SK-N-SH treated with all-trans-retinoic acid at 6 μM for 48 hours (cell line): ENCODE results near the gene MRPL44.

ENCODE experiments used
- ATAC-seq: fragments of 200-7000 bp; cut with Tn5 transposase; 3 replicates; pipeline ENCODE4 v1.9.1; 2020; ENCODE audit warnings: mild to moderate bottlenecking, moderate library complexity
- ARNTL ChIP-seq: fragments of 450-650 bp; formaldehyde crosslinking; IDR thresholded peaks from 2 replicates; pipeline ENCODE4 v1.5.0; 2020; ENCODE audit warnings: low read depth, mild to moderate bottlenecking, moderate library complexity, borderline replicate concordance
- BACH2 ChIP-seq: fragments of 250-450 bp; sonication (Bioruptor Pico); IDR thresholded peaks from 2 replicates; pipeline ENCODE4 v1.9.0; 2021; ENCODE audit warnings: mild to moderate bottlenecking, borderline replicate concordance
- ESRRG ChIP-seq: fragments of 250-450 bp; sonication (Bioruptor Pico); IDR thresholded peaks from 2 replicates; pipeline ENCODE4 v1.6.1; 2021; ENCODE audit warnings: mild to moderate bottlenecking
- GLIS3 ChIP-seq: fragments of 250-450 bp; sonication (Bioruptor Pico); IDR thresholded peaks from 2 replicates; pipeline ENCODE4 v1.5.0; 2020; ENCODE audit warnings: mild to moderate bottlenecking, moderate library complexity
- ISL1 ChIP-seq: fragments of 250-450 bp; sonication (Bioruptor Pico); IDR thresholded peaks from 2 replicates; pipeline ENCODE4 v2.1.2; 2022; ENCODE audit warnings: mild to moderate bottlenecking, moderate library complexity
- OSR1 ChIP-seq: fragments of 250-450 bp; sonication (Bioruptor Pico); IDR thresholded peaks from 2 replicates; pipeline ENCODE4 v1.8.0; 2022; ENCODE audit warnings: moderate library complexity, mild to moderate bottlenecking, inconsistent platforms
- PPARA ChIP-seq: fragments of 250-450 bp; sonication (Bioruptor Pico); IDR thresholded peaks from 2 replicates; pipeline ENCODE4 v1.5.0; 2020; ENCODE audit warnings: mild to moderate bottlenecking, borderline replicate concordance
- RARB ChIP-seq: fragments of 250-450 bp; sonication (Bioruptor Pico); IDR thresholded peaks from 2 replicates; pipeline ENCODE4 v1.8.0; 2021; ENCODE audit warnings: mild to moderate bottlenecking, moderate library complexity
- SNAI2 ChIP-seq: fragments of 250-450 bp; sonication (Bioruptor Pico); IDR thresholded peaks from 2 replicates; pipeline ENCODE4 v1.5.0; 2020; ENCODE audit warnings: mild to moderate bottlenecking, moderate library complexity
- TCF4 ChIP-seq: fragments of 250-450 bp; sonication (Bioruptor Pico); IDR thresholded peaks from 2 replicates; pipeline ENCODE4 v1.8.0; 2021; ENCODE audit warnings: mild to moderate bottlenecking, moderate library complexity, borderline replicate concordance
- TOX ChIP-seq: fragments of 250-450 bp; sonication (Bioruptor Pico); IDR thresholded peaks from 2 replicates; pipeline ENCODE4 v1.8.0; 2021; ENCODE audit warnings: mild to moderate bottlenecking, moderate library complexity, borderline replicate concordance
- ZC3H10 ChIP-seq: fragments of 250-450 bp; sonication (Bioruptor Pico); IDR thresholded peaks from 2 replicates; pipeline ENCODE4 v1.5.1; 2021; ENCODE audit warnings: mild to moderate bottlenecking, moderate library complexity
- ZFP3 ChIP-seq: fragments of 250-450 bp; sonication (Bioruptor Pico); IDR thresholded peaks from 2 replicates; pipeline ENCODE4 v1.5.0; 2020; ENCODE audit warnings: mild to moderate bottlenecking, moderate library complexity
- ZFP30 ChIP-seq: fragments of 450-650 bp; formaldehyde crosslinking; IDR thresholded peaks from 2 replicates; pipeline ENCODE4 v1.5.0; 2022; ENCODE audit warnings: mild to moderate bottlenecking, moderate library complexity
- ZNF565 ChIP-seq: fragments of 450-650 bp; formaldehyde crosslinking; conservative IDR thresholded peaks from 2 replicates; pipeline ENCODE4 v1.5.0; 2020; ENCODE audit warnings: low read depth, mild to moderate bottlenecking, moderate library complexity
- ZNF70 ChIP-seq: fragments of 450-650 bp; formaldehyde crosslinking; IDR thresholded peaks from 2 replicates; pipeline ENCODE4 v1.5.0; 2020; ENCODE audit warnings: mild to moderate bottlenecking, moderate library complexity
- ZNF8 ChIP-seq: fragments of 450-650 bp; formaldehyde crosslinking; IDR thresholded peaks from 2 replicates; pipeline ENCODE4 v1.5.0; 2020; ENCODE audit warnings: mild to moderate bottlenecking, moderate library complexity
- TF ChIP-seq, protein P1 (sequence below): fragments of 250-450 bp; sonication (Bioruptor Pico); IDR thresholded peaks from 2 replicates; pipeline ENCODE4 v1.5.1; 2021; ENCODE audit warnings: mild to moderate bottlenecking, moderate library complexity
- TF ChIP-seq, protein P2 (sequence below): fragments of 250-450 bp; sonication (Bioruptor Pico); IDR thresholded peaks from 2 replicates; pipeline ENCODE4 v1.5.0; 2020; ENCODE audit warnings: mild to moderate bottlenecking, moderate library complexity
- TF ChIP-seq, protein P3 (sequence below): fragments of 250-450 bp; sonication (Bioruptor Pico); IDR thresholded peaks from 2 replicates; pipeline ENCODE4 v1.5.1; 2020; ENCODE audit warnings: low read depth, mild to moderate bottlenecking, moderate library complexity
- TF ChIP-seq, protein P4 (sequence below): fragments of 250-450 bp; sonication (Bioruptor Pico); IDR thresholded peaks from 2 replicates; pipeline ENCODE4 v1.8.0; 2020; ENCODE audit warnings: mild to moderate bottlenecking, moderate library complexity, borderline replicate concordance

Gene MRPL44

DNA sequence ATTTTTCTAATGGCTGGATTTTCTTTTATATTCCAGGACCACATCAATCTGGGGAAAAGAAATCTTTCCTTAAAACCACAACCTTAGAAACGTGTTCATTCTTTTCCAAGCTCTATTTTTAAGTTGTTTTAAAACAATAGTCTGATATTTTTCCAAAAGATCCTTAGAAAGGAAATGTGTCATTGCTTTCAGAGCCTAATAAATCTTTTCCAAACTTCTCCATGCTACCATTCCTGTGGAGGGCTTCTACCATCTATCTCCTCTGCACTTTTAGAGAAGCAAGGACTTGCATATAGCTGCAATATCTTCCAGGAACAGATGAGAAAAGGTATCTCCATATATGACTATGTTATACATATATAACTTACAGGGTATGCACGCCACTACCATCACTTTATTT is 33.3 kb upstream of the MRPL44 start:
- TF ChIP-seq GLIS3 (CRISPR knock-in tag) (no peak), RARB (CRISPR knock-in tag) (no peak), ISL1 (CRISPR knock-in tag) (no peak), ESRRG (CRISPR knock-in tag) (no peak), SNAI2 (CRISPR knock-in tag) (no peak)
- TF ChIP-seq, protein P1, sequence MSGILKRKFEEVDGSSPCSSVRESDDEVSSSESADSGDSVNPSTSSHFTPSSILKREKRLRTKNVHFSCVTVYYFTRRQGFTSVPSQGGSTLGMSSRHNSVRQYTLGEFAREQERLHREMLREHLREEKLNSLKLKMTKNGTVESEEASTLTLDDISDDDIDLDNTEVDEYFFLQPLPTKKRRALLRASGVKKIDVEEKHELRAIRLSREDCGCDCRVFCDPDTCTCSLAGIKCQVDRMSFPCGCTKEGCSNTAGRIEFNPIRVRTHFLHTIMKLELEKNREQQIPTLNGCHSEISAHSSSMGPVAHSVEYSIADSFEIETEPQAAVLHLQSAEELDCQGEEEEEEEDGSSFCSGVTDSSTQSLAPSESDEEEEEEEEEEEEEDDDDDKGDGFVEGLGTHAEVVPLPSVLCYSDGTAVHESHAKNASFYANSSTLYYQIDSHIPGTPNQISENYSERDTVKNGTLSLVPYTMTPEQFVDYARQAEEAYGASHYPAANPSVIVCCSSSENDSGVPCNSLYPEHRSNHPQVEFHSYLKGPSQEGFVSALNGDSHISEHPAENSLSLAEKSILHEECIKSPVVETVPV (CRISPR knock-in tag): no peak
- TF ChIP-seq, protein P2, sequence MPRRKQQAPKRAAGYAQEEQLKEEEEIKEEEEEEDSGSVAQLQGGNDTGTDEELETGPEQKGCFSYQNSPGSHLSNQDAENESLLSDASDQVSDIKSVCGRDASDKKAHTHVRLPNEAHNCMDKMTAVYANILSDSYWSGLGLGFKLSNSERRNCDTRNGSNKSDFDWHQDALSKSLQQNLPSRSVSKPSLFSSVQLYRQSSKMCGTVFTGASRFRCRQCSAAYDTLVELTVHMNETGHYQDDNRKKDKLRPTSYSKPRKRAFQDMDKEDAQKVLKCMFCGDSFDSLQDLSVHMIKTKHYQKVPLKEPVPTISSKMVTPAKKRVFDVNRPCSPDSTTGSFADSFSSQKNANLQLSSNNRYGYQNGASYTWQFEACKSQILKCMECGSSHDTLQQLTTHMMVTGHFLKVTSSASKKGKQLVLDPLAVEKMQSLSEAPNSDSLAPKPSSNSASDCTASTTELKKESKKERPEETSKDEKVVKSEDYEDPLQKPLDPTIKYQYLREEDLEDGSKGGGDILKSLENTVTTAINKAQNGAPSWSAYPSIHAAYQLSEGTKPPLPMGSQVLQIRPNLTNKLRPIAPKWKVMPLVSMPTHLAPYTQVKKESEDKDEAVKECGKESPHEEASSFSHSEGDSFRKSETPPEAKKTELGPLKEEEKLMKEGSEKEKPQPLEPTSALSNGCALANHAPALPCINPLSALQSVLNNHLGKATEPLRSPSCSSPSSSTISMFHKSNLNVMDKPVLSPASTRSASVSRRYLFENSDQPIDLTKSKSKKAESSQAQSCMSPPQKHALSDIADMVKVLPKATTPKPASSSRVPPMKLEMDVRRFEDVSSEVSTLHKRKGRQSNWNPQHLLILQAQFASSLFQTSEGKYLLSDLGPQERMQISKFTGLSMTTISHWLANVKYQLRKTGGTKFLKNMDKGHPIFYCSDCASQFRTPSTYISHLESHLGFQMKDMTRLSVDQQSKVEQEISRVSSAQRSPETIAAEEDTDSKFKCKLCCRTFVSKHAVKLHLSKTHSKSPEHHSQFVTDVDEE: no peak
- no peak for ATAC-seq

DNA sequence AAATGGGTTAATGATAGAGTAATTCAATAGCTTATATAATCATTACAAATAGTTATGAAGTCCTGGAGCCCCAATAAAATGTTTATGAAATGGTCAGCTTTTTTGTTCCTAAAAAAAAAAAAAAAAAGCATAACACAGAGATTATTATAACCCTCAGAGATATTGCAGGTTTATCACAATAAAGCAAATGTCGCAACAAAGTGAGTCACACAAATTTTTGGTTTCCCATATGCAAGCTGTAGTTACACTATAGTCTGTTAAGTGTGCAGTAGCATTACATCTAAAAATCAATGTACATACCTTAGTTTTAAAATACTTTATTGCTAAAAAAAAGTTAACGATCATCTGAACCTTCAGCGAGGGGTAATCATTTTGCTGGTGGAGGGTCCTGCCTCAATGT is 32.2 kb upstream of the MRPL44 start:
- TF ChIP-seq, protein P2: no peak
- TF ChIP-seq TOX (CRISPR knock-in tag) (no peak), TCF4 (no peak), RARB (CRISPR knock-in tag) (no peak), ARNTL (CRISPR knock-in tag) (no peak), ZFP30 (CRISPR knock-in tag) (no peak), OSR1 (no peak), ZNF565 (CRISPR knock-in tag) (no peak), ZFP3 (CRISPR knock-in tag) (no peak), GLIS3 (CRISPR knock-in tag) (no peak), ISL1 (CRISPR knock-in tag) (no peak), ESRRG (CRISPR knock-in tag) (no peak), ZNF8 (CRISPR knock-in tag) (no peak), ZNF70 (CRISPR knock-in tag) (no peak), ZC3H10 (no peak), PPARA (CRISPR knock-in tag) (no peak), BACH2 (CRISPR knock-in tag) (no peak)
- TF ChIP-seq, protein P1 (CRISPR knock-in tag): no peak
- TF ChIP-seq, protein P3, sequence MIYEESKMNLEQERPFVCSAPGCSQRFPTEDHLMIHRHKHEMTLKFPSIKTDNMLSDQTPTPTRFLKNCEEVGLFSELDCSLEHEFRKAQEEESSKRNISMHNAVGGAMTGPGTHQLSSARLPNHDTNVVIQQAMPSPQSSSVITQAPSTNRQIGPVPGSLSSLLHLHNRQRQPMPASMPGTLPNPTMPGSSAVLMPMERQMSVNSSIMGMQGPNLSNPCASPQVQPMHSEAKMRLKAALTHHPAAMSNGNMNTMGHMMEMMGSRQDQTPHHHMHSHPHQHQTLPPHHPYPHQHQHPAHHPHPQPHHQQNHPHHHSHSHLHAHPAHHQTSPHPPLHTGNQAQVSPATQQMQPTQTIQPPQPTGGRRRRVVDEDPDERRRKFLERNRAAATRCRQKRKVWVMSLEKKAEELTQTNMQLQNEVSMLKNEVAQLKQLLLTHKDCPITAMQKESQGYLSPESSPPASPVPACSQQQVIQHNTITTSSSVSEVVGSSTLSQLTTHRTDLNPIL (CRISPR knock-in tag): no peak
- TF ChIP-seq, protein P4, sequence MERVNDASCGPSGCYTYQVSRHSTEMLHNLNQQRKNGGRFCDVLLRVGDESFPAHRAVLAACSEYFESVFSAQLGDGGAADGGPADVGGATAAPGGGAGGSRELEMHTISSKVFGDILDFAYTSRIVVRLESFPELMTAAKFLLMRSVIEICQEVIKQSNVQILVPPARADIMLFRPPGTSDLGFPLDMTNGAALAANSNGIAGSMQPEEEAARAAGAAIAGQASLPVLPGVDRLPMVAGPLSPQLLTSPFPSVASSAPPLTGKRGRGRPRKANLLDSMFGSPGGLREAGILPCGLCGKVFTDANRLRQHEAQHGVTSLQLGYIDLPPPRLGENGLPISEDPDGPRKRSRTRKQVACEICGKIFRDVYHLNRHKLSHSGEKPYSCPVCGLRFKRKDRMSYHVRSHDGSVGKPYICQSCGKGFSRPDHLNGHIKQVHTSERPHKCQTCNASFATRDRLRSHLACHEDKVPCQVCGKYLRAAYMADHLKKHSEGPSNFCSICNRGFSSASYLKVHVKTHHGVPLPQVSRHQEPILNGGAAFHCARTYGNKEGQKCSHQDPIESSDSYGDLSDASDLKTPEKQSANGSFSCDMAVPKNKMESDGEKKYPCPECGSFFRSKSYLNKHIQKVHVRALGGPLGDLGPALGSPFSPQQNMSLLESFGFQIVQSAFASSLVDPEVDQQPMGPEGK: no peak
- ATAC-seq: no peak
